Sigmoid colon (tissue), 7 donors: ENCODE measurements around the gene CCR7. TPM values are rescaled to one million over a fixed set of nuclear protein-coding genes. Genes with fewer than 3 reads are reported as not detected.

Source experiments
- DNase-seq: peaks from one replicate; pipeline ENCODE4 v3.0.0-alpha.2; 2019
- H3K27ac ChIP-seq, 4 donors: fragments of 200-600 bp; sonication (generic); one replicate each; pipeline ENCODE4 v1.5.1; 2016 to 2019; ENCODE audit warnings: mild to moderate bottlenecking in 1 of 4
- H3K27me3 ChIP-seq, 3 donors: fragments of 200-600 bp; sonication (generic); one replicate each; pipeline ENCODE4 v1.5.1; 2019; ENCODE audit warnings: mild to moderate bottlenecking in 1 of 3
- H3K36me3 ChIP-seq, 4 donors: fragments of 200-600 bp; sonication (generic); one replicate each; pipeline ENCODE4 v1.5.1; 2016 to 2019
- H3K4me1 ChIP-seq, 4 donors: fragments of 200-600 bp; sonication (generic); one replicate each; pipeline ENCODE4 v1.5.1; 2017 to 2019
- H3K4me3 ChIP-seq, 4 donors: fragments of 200-600 bp; sonication (generic); one replicate each; pipeline ENCODE4 v1.5.1; 2017 to 2019; ENCODE audit warnings: mild to moderate bottlenecking in 2 of 4, moderate library complexity in 1 of 4
- H3K9me3 ChIP-seq, 4 donors: fragments of 200-600 bp in 3 of 4; sonication (generic) in 3 of 4; one replicate each; pipeline versions ENCODE4 v1.5.1 to v1.6.1; 2013 to 2019
- EP300 ChIP-seq, 4 donors: sonication (generic); formaldehyde crosslinking; IDR thresholded peaks; one replicate each; pipeline ENCODE4 v1.6.1; 2017; ENCODE audit warnings: antibody characterized with exemption in 4 of 4
- POLR2A ChIP-seq, 2 donors: fragments of 450-650 bp; IDR thresholded peaks; one replicate each; pipeline ENCODE4 v1.6.1; 2016; ENCODE audit warnings: antibody characterized with exemption in 2 of 2, mild to moderate bottlenecking in 2 of 2, moderate library complexity in 2 of 2
- POLR2AphosphoS5 ChIP-seq, 4 donors: sonication (generic); formaldehyde crosslinking; IDR thresholded peaks; one replicate each; pipeline ENCODE4 v1.6.1; 2017; ENCODE audit warnings: antibody characterized with exemption in 4 of 4
- WGBS, 2 donors: extraction: QIAGEN DNeasy Blood & Tissue Kit; methylation state at CpG; one replicate each; pipeline ENCODE4 v1.1.7; 2013; 5-methylcytosine and 5-hydroxymethylcytosine counted together
- intact Hi-C: fragments of 100-400 bp; cut with DNase I; formaldehyde crosslinking; loops from one replicate; pipeline ENCODE4 v1.15.1; 2023
- polyA plus RNA-seq, 3 donors: library from polyadenylated mRNA; stranded (reverse); fragments of 200-250 nt; gene quantifications; one replicate each; pipeline ENCODE4 v1.2.3, GENCODE V29; 2013
- total RNA-seq, 4 donors: library from RNA; depleted of rRNA; stranded (reverse); fragments of >200 nt; gene quantifications; one replicate each; pipeline ENCODE4 v1.1.0, GENCODE V29; 2016
- TF ChIP-seq, protein P1 (sequence below), 4 experiments: fragments of 450-650 bp in 3 of 4; fragments of 200-600 bp in 1 of 4; IDR thresholded peaks; one replicate each; pipeline ENCODE4 v1.5.1; 2016 to 2019; ENCODE audit warnings: antibody characterized with exemption in 4 of 4, mild to moderate bottlenecking in 3 of 4, moderate library complexity in 2 of 4
- donor health status: healthy with polysubstance abuse.
- donor health status: Bipolar disorder and iron deficiency.
- donor health status: healthy.

CCR7 gene
- total and polyA plus RNA-seq, 7 donors, result 73.5 TPM; not detected in 6

GRCh38 chr17:40510328-40510648 is 55.0 kb downstream of the CCR7 start:
- DNase-seq, result peak; percentile 73
- H3K4me1 ChIP-seq, result peaks cover 0 to 29% (median 21%) of the 10 kb centered on the region in 4 donors
- TF ChIP-seq POLR2AphosphoS5 (IDR thresholded peaks at IDR 0.05), result peak in 2 of 4 donors; percentile 36 to 60
- no peak for TF ChIP-seq POLR2A (IDR thresholded peaks at IDR 0.05)
- TF ChIP-seq, protein P1, sequence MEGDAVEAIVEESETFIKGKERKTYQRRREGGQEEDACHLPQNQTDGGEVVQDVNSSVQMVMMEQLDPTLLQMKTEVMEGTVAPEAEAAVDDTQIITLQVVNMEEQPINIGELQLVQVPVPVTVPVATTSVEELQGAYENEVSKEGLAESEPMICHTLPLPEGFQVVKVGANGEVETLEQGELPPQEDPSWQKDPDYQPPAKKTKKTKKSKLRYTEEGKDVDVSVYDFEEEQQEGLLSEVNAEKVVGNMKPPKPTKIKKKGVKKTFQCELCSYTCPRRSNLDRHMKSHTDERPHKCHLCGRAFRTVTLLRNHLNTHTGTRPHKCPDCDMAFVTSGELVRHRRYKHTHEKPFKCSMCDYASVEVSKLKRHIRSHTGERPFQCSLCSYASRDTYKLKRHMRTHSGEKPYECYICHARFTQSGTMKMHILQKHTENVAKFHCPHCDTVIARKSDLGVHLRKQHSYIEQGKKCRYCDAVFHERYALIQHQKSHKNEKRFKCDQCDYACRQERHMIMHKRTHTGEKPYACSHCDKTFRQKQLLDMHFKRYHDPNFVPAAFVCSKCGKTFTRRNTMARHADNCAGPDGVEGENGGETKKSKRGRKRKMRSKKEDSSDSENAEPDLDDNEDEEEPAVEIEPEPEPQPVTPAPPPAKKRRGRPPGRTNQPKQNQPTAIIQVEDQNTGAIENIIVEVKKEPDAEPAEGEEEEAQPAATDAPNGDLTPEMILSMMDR (IDR thresholded peaks at IDR 0.05), result no peak
- peak in 2 of 4 donors; percentile 13 to 29 for TF ChIP-seq EP300 (IDR thresholded peaks at IDR 0.05)
- no peak overlapping the region for H3K4me3 ChIP-seq
- H3K9me3 ChIP-seq, result no peaks in the 10 kb centered on the region
- H3K36me3 ChIP-seq, result no peaks in the 10 kb centered on the region
- peak overlapping the region in 2 of 4 donors; percentile 27 to 70 for H3K27ac ChIP-seq
- H3K27me3 ChIP-seq, result no peaks in the 10 kb centered on the region
- intact Hi-C loops, result no loop called here
- WGBS, 2 donors, result 89% methylated on average over 8 of the region's 8 CpGs

DNA sequence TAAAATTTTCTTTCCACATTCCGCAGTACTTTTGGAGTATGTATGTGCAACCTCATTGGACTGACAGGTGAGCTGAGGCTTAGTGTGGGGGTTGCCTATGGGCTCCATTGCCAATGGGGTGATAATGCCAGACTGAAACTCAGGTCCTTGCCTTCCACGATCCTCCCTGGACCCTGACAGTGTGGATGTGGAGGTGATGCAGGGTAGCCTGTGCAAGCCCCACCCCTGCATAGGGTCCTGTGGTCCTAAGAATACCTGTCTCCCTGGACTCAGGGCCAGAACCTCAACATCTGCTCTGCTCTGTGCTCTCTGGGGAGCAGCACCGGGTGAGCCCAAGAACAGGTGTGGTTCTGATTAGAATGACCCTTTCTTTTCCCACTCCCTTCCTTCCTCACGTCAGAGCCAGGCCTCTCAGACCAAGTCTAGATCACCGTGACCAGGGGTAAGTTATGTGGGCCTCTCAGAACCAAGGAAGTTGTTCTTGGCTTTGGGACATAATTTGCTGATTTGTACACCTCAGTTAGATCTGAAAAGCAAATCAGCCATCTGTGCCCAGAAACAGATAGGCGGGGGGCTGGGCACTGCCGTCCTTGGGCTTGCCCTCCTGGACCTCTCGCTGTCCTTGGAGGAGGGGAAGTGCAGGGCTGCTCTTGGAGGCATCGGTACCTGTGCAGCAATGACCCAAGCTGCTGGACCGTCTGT is 55.5 kb downstream of the CCR7 start:
- peaks cover 0 to 29% (median 21%) of the 10 kb centered on the region in 4 donors for H3K4me1 ChIP-seq
- H3K36me3 ChIP-seq, result no peaks in the 10 kb centered on the region
- H3K27ac ChIP-seq, result peak overlapping the region in 1 of 4 donors; percentile 70
- H3K4me3 ChIP-seq, result no peak overlapping the region
- DNase-seq, result peak; percentile 22
- no peak for TF ChIP-seq POLR2AphosphoS5 (IDR thresholded peaks at IDR 0.05)
- TF ChIP-seq, protein P1 (IDR thresholded peaks at IDR 0.05), result no peak
- no peak for TF ChIP-seq POLR2A (IDR thresholded peaks at IDR 0.05)
- no peak for TF ChIP-seq EP300 (IDR thresholded peaks at IDR 0.05)
- no peaks in the 10 kb centered on the region for H3K9me3 ChIP-seq
- WGBS, 2 donors, result 93% methylated on average over 10 of the region's 10 CpGs
- no peaks in the 10 kb centered on the region for H3K27me3 ChIP-seq
- intact Hi-C loops, result no loop called here

GRCh38 chr17:40506786-40507185 is 58.5 kb downstream of the CCR7 start:
- DNase-seq, result peak; percentile 19
- H3K27me3 ChIP-seq, result no peaks in the 10 kb centered on the region
- no peak overlapping the region for H3K27ac ChIP-seq
- H3K4me1 ChIP-seq, result peaks cover 0 to 22% (median 17%) of the 10 kb centered on the region in 4 donors
- no peak overlapping the region for H3K4me3 ChIP-seq
- H3K9me3 ChIP-seq, result no peaks in the 10 kb centered on the region
- TF ChIP-seq, protein P1 (IDR thresholded peaks at IDR 0.05), result no peak
- TF ChIP-seq POLR2A (IDR thresholded peaks at IDR 0.05), result no peak
- no peak for TF ChIP-seq POLR2AphosphoS5 (IDR thresholded peaks at IDR 0.05)
- TF ChIP-seq EP300 (IDR thresholded peaks at IDR 0.05), result no peak
- no peaks in the 10 kb centered on the region for H3K36me3 ChIP-seq
- intact Hi-C loops, result no loop called here
- WGBS, 2 donors, result 82 to 87% methylated on average over 5 of the region's 5 CpGs

Other genes with a start within 250 kb of the CCR7 start
- 1 to 10 TPM in 1 of 4 donors, under 1 TPM in 1, not detected in 2; 0.49 to 2.1 TPM for gene GJD3, start 200.7 kb downstream of the CCR7 start, total RNA-seq
- gene GJD3, start 200.7 kb downstream of the CCR7 start, polyA plus RNA-seq, result under 1 TPM in 1 of 3 donors, not detected in 2; 0.64 TPM
- 1 to 10 TPM in 3 of 4 donors, under 1 TPM in 1; 0.33 to 2.3 (median 1.8) TPM for gene TOP2A, start 147.6 kb downstream of the CCR7 start, total RNA-seq
- gene TOP2A, start 147.6 kb downstream of the CCR7 start, polyA plus RNA-seq, result 10 to 100 TPM in 2 of 3 donors, 1 to 10 TPM in 1; 1.8 to 28.7 (median 11.3) TPM
- gene IGFBP4, start 122.0 kb downstream of the CCR7 start, total RNA-seq, result 100 to 1,000 TPM; 198 to 440 (median 325) TPM
- gene IGFBP4, start 122.0 kb downstream of the CCR7 start, polyA plus RNA-seq, result 100 to 1,000 TPM in 2 of 3 donors, 10 to 100 TPM in 1; 30.3 to 242 (median 108) TPM
- not detected for gene TNS4, start 63.8 kb downstream of the CCR7 start, total RNA-seq
- 1 to 10 TPM; 1.2 to 6.9 (median 1.8) TPM for gene TNS4, start 63.8 kb downstream of the CCR7 start, polyA plus RNA-seq
- 100 to 1,000 TPM in 2 of 4 donors, 10 to 100 TPM in 2; 87.3 to 120 (median 94.4) TPM for gene SMARCE1, start 82.3 kb upstream of the CCR7 start, total RNA-seq
- 10 to 100 TPM; 68.2 to 70.3 (median 70.0) TPM for gene SMARCE1, start 82.3 kb upstream of the CCR7 start, polyA plus RNA-seq
- 1 to 10 TPM in 3 of 4 donors, under 1 TPM in 1; 0.68 to 5.0 (median 4.2) TPM for gene KRT222, start 99.7 kb upstream of the CCR7 start, total RNA-seq
- gene KRT222, start 99.7 kb upstream of the CCR7 start, polyA plus RNA-seq, result 1 to 10 TPM in 1 of 3 donors, under 1 TPM in 1, not detected in 1; 0.35 to 3.6 TPM
- 1 to 10 TPM in 1 of 4 donors, under 1 TPM in 1, not detected in 2; 0.36 to 2.5 TPM for gene KRT24, start 138.3 kb upstream of the CCR7 start, total RNA-seq
- gene KRT24, start 138.3 kb upstream of the CCR7 start, polyA plus RNA-seq, result 1 to 10 TPM in 1 of 3 donors, under 1 TPM in 1, not detected in 1; 0.82 to 5.4 TPM
- gene KRT25, start 189.9 kb upstream of the CCR7 start, total RNA-seq, result under 1 TPM in 1 of 4 donors, not detected in 3; 0.36 TPM
- gene KRT25, start 189.9 kb upstream of the CCR7 start, polyA plus RNA-seq, result not detected
- not detected for gene KRT26, start 206.7 kb upstream of the CCR7 start, total RNA-seq
- gene KRT26, start 206.7 kb upstream of the CCR7 start, polyA plus RNA-seq, result not detected
- under 1 TPM in 1 of 4 donors, not detected in 3; 0.55 TPM for gene KRT27, start 217.1 kb upstream of the CCR7 start, total RNA-seq
- gene KRT27, start 217.1 kb upstream of the CCR7 start, polyA plus RNA-seq, result under 1 TPM in 1 of 3 donors, not detected in 2; 0.07 TPM
- gene KRT28, start 234.5 kb upstream of the CCR7 start, total RNA-seq, result not detected
- not detected for gene KRT28, start 234.5 kb upstream of the CCR7 start, polyA plus RNA-seq